ENCODE results near the gene NABP2. TPM values are rescaled to one million over a fixed set of nuclear protein-coding genes. Genes with fewer than 3 reads are reported as not detected.

The NABP2 gene
- total RNA-seq, 1 experiment from 2014 or later: 49.0 TPM

DNA sequence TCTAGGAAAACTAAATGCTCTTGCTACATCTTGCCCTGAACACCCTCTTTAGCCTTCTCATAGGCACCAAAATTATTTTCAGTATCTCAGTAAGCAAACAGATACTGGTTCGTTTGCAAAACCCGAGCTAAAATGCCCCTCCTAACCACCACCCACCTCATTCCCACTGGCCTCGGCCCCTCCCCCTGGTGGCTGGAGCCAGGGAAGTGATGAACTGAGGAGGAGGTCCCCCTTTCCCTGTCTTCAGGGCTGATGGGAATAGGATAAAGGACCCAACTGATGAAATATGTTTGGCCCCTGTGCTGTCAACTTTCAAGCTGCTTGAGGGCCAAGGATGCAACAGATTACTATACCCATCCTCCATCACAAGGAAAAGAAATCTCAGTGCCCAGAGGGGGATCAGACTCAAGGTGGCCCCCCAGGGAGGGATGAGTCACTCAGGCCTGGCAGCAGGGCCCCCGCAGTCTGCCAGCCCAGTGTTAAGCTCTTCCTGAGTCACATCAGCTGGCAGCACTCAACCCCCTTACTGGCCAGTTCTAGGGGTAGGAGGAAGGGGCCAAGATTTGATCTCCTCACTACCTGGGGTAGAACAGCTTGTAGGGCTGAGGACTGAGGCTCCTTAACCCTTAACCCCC, 32.3 kb downstream of the NABP2 start:
- TF ChIP-seq, protein P1, sequence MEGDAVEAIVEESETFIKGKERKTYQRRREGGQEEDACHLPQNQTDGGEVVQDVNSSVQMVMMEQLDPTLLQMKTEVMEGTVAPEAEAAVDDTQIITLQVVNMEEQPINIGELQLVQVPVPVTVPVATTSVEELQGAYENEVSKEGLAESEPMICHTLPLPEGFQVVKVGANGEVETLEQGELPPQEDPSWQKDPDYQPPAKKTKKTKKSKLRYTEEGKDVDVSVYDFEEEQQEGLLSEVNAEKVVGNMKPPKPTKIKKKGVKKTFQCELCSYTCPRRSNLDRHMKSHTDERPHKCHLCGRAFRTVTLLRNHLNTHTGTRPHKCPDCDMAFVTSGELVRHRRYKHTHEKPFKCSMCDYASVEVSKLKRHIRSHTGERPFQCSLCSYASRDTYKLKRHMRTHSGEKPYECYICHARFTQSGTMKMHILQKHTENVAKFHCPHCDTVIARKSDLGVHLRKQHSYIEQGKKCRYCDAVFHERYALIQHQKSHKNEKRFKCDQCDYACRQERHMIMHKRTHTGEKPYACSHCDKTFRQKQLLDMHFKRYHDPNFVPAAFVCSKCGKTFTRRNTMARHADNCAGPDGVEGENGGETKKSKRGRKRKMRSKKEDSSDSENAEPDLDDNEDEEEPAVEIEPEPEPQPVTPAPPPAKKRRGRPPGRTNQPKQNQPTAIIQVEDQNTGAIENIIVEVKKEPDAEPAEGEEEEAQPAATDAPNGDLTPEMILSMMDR (conservative IDR thresholded peaks at IDR 0.05): peak; percentile 39; the same call in 2 of the 3 replicates
- Histone ChIP-seq H3K9me3 (ENCODE audit: control insufficient read depth, low read depth, low read length) (no peaks in the 10 kb centered on the region), H4K20me1 (ENCODE audit: control insufficient read depth, insufficient read depth, insufficient read length) (no peaks in the 10 kb centered on the region), H3T11ph (ENCODE audit: low read length) (no peak overlapping the region), H3K23ac (ENCODE audit: insufficient read length, low read depth, low read length) (no peak overlapping the region), H2BK5ac (ENCODE audit: insufficient read length, low read length) (no peak overlapping the region), H2BK15ac (ENCODE audit: low read depth, low read length) (no peak overlapping the region), H2BK120ac (ENCODE audit: low read depth, low read length, poor library complexity, severe bottlenecking) (no peak overlapping the region), H3K56ac (ENCODE audit: insufficient read length, low read depth, low read length) (no peak overlapping the region), H3K14ac (ENCODE audit: insufficient read depth, low read length) (no peak overlapping the region), H3K4me2 (ENCODE audit: insufficient read depth, insufficient read length, low read length) (peak overlapping the region; percentile 93), H3K79me2 (ENCODE audit: insufficient read depth, low read length) (no peaks in the 10 kb centered on the region), H2AFZ (ENCODE audit: low read length) (no peak overlapping the region), H3K79me1 (ENCODE audit: insufficient read depth, low read depth, low read length, poor library complexity, severe bottlenecking) (no peaks in the 10 kb centered on the region), H3K4me1 (ENCODE audit: insufficient read depth, low read length) (no peaks in the 10 kb centered on the region), H4K8ac (replicated peaks; ENCODE audit: insufficient read length, low read depth, low read length) (no peak overlapping the region), H3K27me3 (ENCODE audit: insufficient read depth, low read length) (no peaks in the 10 kb centered on the region), H2BK12ac (ENCODE audit: insufficient read length, low read depth, low read length) (no peak overlapping the region), H4K91ac (ENCODE audit: insufficient read length, low read depth, low read length) (no peak overlapping the region), H4K5ac (ENCODE audit: insufficient read length, low read depth, low read length) (no peak overlapping the region), H3K4ac (ENCODE audit: low read depth, low read length) (no peak overlapping the region), H3K18ac (ENCODE audit: insufficient read length, low read depth, low read length) (no peak overlapping the region), H3K9ac (ENCODE audit: extremely low read depth, insufficient read length, low read length) (no peak overlapping the region), H3K27ac (ENCODE audit: insufficient read length, low read depth, low read length) (no peak overlapping the region), H3K23me2 (ENCODE audit: insufficient read length, low read depth, low read length, poor library complexity, severe bottlenecking) (no peaks in the 10 kb centered on the region), H2BK20ac (ENCODE audit: low read depth, low read length, poor library complexity, severe bottlenecking) (no peak overlapping the region), H2AK5ac (ENCODE audit: insufficient read length, low read length) (no peak overlapping the region)
- peaks cover 38 to 53% (median 52%) of the 10 kb centered on the region in 3 experiments; a peak in 6 of 7 replicates for H3K36me3 Mint-ChIP-seq (ENCODE audit: insufficient read depth in 1 of 3, low read depth in 3 of 3)
- WGBS (ENCODE audit: extremely low coverage, insufficient read length, low lambda C conversion rate): no CpG with 5 or more reads among the region's 4 CpGs
- peak overlapping the region in 2 of 3 experiments; percentile 24 to 82; a peak in 5 of 7 replicates for H3K27ac Mint-ChIP-seq
- H3K27me3 Mint-ChIP-seq (ENCODE audit: low read depth): peaks cover 2% of the 10 kb centered on the region; the same call in 1 of the 2 replicates
- peak overlapping the region; percentile 93 to 97 for H3K4me3 Mint-ChIP-seq
- H3K9me3 Mint-ChIP-seq: no peaks in the 10 kb centered on the region; a peak in 1 of 5 replicates
- peaks cover 20% of the 10 kb centered on the region in 2 experiments for H3K4me1 Mint-ChIP-seq
- peak; percentile 33 for DNase-seq
